GM21786 (cell line): ENCODE results near the gene CLN6.
"Not testable (repeated sequence)": the region's sequence is repeated elsewhere in the genome, so short reads cannot be mapped to it uniquely, and the experiment has no call there.

ENCODE experiments used
- ATAC-seq: cut with Tn5 transposase; IDR thresholded peaks from one replicate; pipeline ENCODE4 v1.9.1; 2021; ENCODE audit not compliant: unreplicated experiment

The CLN6 gene

GRCh38 chr15:68256675-68257450, 27.3 kb upstream of the CLN6 start:
- no peak for ATAC-seq

- ATAC-seq: no peak
Observed at GRCh38 chr15:68252925-68253534, 23.5 kb upstream of the CLN6 start.

- ATAC-seq: no peak
Observed at GRCh38 chr15:68249058-68249713, 19.7 kb upstream of the CLN6 start.

- ATAC-seq: no peak
Observed at GRCh38 chr15:68244235-68244634, 14.7 kb upstream of the CLN6 start.

GRCh38 chr15:68241088-68241935, 11.8 kb upstream of the CLN6 start:
- ATAC-seq: no peak

- no peak for ATAC-seq
Observed at GRCh38 chr15:68239025-68239424, 9.5 kb upstream of the CLN6 start.

- ATAC-seq: no peak
Observed at GRCh38 chr15:68235022-68235421, 5.5 kb upstream of the CLN6 start.

GRCh38 chr15:68234520-68234919, 5.0 kb upstream of the CLN6 start:
- not testable (repeated sequence) for ATAC-seq

- no peak for ATAC-seq
Observed at GRCh38 chr15:68234060-68234459, 4.5 kb upstream of the CLN6 start.

- ATAC-seq: no peak
Observed at GRCh38 chr15:68232937-68233336, 3.4 kb upstream of the CLN6 start.

GRCh38 chr15:68232449-68232848, 2.9 kb upstream of the CLN6 start:
- ATAC-seq: no peak

- no peak for ATAC-seq
Observed at GRCh38 chr15:68231102-68231818, 1.7 kb upstream of the CLN6 start.

- ATAC-seq: peak; percentile 31
Observed at GRCh38 chr15:68230157-68231100, 901 bp upstream of the CLN6 start.

- no peak for ATAC-seq
Observed at GRCh38 chr15:68228971-68229385, 550 bp downstream of the CLN6 start.

GRCh38 chr15:68228143-68228970, 1.2 kb downstream of the CLN6 start:
- no peak for ATAC-seq

- no peak for ATAC-seq
Observed at GRCh38 chr15:68227643-68228142, 1.8 kb downstream of the CLN6 start.

GRCh38 chr15:68225442-68225841, 4.1 kb downstream of the CLN6 start:
- ATAC-seq: not testable (repeated sequence)

- peak; percentile 32 for ATAC-seq
Observed at GRCh38 chr15:68224546-68225250, 4.8 kb downstream of the CLN6 start.
